SK-N-MC (cell line): ENCODE measurements around the gene FCRL6.

Source experiments
- DNase-seq: peaks from one replicate; pipeline ENCODE4 v3.0.0-alpha.2; 2011; ENCODE audit warnings: low read depth, low spot score
- H3K27ac ChIP-seq: fragments of 200-600 bp; sonication (generic); 2 replicates; pipeline ENCODE4 v1.5.1; 2016; ENCODE audit warnings: mixed run types
- H3K36me3 ChIP-seq: fragments of 200-600 bp; sonication (generic); 2 replicates; pipeline ENCODE4 v1.6.1; 2017; ENCODE audit warnings: antibody characterized with exemption, low read length, mixed read lengths; ENCODE audit not compliant: insufficient read depth
- H3K4me3 ChIP-seq: fragments of 200-600 bp; sonication (generic); 2 replicates; pipeline ENCODE4 v1.5.1; 2016
- H3K9ac ChIP-seq: fragments of 200-600 bp; sonication (generic); 2 replicates; pipeline ENCODE4 v1.8.0; 2017; ENCODE audit warnings: mixed run types, mixed read lengths; ENCODE audit not compliant: insufficient read length
- H3K9me3 ChIP-seq: fragments of 200-600 bp; sonication (generic); 2 replicates; pipeline ENCODE4 v1.6.1; 2017; ENCODE audit warnings: low read depth, mild to moderate bottlenecking, antibody characterized with exemption, low read length, moderate library complexity, mixed read lengths
- EZH2 ChIP-seq: fragments of 200-600 bp; sonication (generic); IDR thresholded peaks from one replicate; pipeline ENCODE4 v1.6.1; 2017; ENCODE audit warnings: antibody characterized with exemption
- FOXP2 ChIP-seq: optimal IDR thresholded peaks from 2 replicates; pipeline ENCODE3; 2011; ENCODE audit warnings: mild to moderate bottlenecking, moderate library complexity; ENCODE audit not compliant: insufficient read depth; ENCODE audit errors: extremely low read length, control extremely low read depth
- POLR2AphosphoS5 ChIP-seq: IDR thresholded peaks from 2 replicates; pipeline ENCODE4 v1.6.1; 2012; ENCODE audit warnings: mild to moderate bottlenecking, low read depth, low read length, borderline replicate concordance

The FCRL6 gene

DNA sequence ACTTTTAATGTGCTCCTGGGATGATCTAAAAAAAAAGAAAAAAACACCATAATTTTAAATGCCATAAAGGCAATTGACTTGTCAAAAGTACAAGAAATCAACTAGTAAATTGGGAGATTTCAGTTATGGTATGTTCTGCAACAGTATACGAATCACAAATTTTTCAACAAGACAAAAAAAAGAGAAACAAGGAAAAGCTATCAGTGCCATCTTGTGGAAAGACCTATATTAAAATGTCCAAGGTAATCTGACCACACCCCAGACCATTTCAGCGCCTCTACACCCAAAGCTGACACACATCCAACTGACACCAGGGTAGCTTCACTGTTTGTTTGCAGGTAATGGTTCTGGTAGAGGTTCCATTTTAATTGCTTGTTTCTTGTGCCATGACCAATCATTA lies 26.4 kb upstream of the FCRL6 start:
- no peak overlapping the region for H3K27ac ChIP-seq
- TF ChIP-seq EZH2 (no peak), POLR2AphosphoS5 (no peak), FOXP2 (no peak)
- no peaks in the 10 kb centered on the region for H3K9me3 ChIP-seq
- no peak overlapping the region for H3K4me3 ChIP-seq
- no peaks in the 10 kb centered on the region for H3K36me3 ChIP-seq
- no peak for DNase-seq
- no peak overlapping the region for H3K9ac ChIP-seq

DNA sequence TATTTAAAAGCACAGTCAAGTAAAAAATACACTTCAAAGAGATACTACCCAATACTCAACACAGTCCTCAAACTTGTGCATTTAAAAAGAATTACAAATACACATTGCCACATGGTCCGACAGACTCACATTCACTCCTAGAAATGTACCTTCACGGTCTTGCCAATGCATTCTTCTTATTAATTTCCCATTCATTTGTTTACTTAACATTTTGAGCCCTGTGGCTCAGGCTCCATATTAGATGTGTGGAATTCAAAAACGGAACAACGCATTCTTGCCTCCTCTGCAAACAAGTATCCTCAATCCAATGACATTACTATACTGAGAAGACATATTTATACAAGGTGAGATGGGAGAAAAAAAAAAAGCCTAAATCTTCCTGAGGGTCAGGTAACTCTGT lies 23.9 kb upstream of the FCRL6 start:
- TF ChIP-seq FOXP2, result no peak
- no peak for TF ChIP-seq POLR2AphosphoS5
- no peak for TF ChIP-seq EZH2
- Histone ChIP-seq H3K36me3 (no peaks in the 10 kb centered on the region), H3K9ac (no peak overlapping the region), H3K9me3 (no peaks in the 10 kb centered on the region), H3K4me3 (no peak overlapping the region), H3K27ac (no peak overlapping the region)
- no peak for DNase-seq

DNA sequence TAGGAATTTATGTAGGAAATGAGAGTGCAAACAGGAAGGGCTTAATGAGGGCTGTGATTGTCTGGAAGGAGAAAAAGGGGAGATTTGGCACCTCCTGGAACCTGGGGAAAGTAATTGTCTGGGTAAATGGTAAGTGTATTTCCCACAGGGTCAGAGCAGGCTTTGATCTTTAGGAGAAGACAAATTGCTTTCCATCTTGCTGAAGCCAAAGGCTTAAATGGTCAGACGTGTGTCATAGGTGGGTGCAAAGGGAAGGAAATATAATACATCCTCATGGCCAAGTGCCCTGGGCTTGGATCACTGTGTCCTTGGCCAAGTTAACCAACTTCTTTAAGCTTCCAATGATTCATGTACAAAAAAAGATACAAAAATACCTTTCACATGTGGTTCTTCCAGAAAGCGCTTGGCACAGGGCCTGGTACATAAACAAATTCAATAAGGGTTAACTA lies 22.7 kb upstream of the FCRL6 start:
- Histone ChIP-seq H3K27ac (no peak overlapping the region), H3K4me3 (no peak overlapping the region), H3K9me3 (no peaks in the 10 kb centered on the region), H3K9ac (peak overlapping the region; percentile 37), H3K36me3 (no peaks in the 10 kb centered on the region)
- TF ChIP-seq EZH2, result no peak
- no peak for TF ChIP-seq POLR2AphosphoS5
- no peak for TF ChIP-seq FOXP2
- DNase-seq, result no peak

DNA sequence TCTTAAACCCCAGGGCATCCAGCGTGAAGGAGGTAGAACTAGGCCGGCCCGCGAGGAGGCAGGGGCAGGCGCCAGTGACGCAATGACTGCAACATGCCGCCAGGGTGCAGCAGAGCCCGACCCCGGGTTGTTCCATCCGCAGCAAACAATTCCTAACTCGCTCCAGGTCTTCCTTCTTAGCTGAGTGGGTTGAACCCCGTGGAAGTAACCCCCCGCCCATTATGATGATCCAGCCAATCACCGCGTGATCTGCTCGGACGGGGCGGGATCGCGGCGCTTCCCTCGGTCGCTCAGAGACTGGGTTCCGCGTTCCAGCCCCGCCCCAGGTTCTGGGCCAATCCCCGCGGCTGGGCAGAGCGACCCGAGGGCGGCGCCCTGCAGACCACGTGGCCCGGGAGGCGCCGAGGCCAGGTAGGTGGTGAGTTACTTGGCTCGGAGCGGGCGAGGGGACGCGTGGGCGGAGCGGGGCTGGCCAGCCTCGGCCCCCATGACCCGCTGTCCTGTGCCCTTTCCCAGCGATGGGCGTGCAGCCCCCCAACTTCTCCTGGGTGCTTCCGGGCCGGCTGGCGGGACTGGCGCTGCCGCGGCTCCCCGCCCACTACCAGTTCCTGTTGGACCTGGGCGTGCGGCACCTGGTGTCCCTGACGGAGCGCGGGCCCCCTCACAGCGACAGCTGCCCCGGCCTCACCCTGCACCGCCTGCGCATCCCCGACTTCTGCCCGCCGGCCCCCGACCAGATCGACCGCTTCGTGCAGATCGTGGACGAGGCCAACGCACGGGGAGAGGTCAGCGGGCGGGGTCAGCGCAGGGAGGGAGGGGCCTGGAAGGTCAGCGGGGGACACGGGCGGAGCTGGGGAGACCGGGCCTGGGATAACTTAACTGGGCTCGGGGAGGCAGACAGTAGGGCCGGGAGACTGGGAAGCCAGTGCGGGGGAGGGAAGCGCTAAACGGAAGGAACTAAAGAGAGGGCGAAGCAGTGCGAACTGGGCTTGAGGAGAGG lies 21.3 kb upstream of the FCRL6 start, which contains the start of gene DUSP23:
Gene DUSP23 (plus strand): TSS at position 380 of the 1,000 bp plus-strand sequence. CDS start 139 bp downstream, at position 519.
- Histone ChIP-seq H3K27ac (no peak within 1 kb of the TSS), H3K9me3 (no peaks in the 10 kb centered on the region), H3K36me3 (no peaks in the 10 kb centered on the region), H3K9ac (peak within 1 kb of the TSS; percentile 47), H3K4me3 (peak within 1 kb of the TSS; percentile 82)
- peak; percentile 77 for DNase-seq
- no peak for TF ChIP-seq EZH2
- TF ChIP-seq FOXP2, result no peak
- no peak; the same call in 1 of the 2 replicates for TF ChIP-seq POLR2AphosphoS5

DNA sequence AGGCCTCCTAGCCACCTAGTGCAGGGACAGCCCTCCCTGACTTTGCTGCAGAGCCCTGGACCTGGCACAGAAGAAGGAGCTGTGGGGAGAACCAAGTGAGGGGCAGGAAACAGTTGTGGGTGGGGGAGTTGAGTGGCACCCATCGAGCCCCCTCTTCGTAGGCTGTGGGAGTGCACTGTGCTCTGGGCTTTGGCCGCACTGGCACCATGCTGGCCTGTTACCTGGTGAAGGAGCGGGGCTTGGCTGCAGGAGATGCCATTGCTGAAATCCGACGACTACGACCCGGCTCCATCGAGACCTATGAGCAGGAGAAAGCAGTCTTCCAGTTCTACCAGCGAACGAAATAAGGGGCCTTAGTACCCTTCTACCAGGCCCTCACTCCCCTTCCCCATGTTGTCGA lies 20.2 kb upstream of the FCRL6 start:
- no peak overlapping the region for H3K27ac ChIP-seq
- H3K9ac ChIP-seq, result no peak overlapping the region
- H3K36me3 ChIP-seq, result no peaks in the 10 kb centered on the region
- no peak for DNase-seq
- H3K4me3 ChIP-seq, result no peak overlapping the region
- TF ChIP-seq POLR2AphosphoS5, result no peak
- no peak for TF ChIP-seq FOXP2
- TF ChIP-seq EZH2, result no peak
- no peaks in the 10 kb centered on the region for H3K9me3 ChIP-seq

DNA sequence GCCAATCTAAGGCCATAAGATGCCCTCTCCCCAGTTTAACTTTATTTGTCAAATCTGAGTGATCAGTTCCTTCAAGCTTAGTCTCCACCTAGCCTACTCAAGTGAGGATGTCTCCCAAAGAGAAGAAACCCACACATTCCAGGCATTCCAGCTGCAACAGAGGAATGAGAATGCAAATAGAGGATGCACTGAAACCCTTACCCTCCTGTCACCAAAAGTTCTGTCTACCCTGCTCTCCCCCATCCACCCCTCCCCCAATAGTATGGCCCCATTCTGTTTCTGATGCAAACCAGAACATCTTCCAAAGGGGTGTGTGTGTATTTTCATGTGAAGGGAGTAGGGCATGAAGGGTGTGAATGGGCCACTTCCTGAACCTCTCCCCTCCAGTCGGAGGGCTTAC lies 18.4 kb upstream of the FCRL6 start:
- TF ChIP-seq POLR2AphosphoS5, result no peak
- no peak for TF ChIP-seq FOXP2
- no peak for TF ChIP-seq EZH2
- Histone ChIP-seq H3K9me3 (no peaks in the 10 kb centered on the region), H3K27ac (no peak overlapping the region), H3K9ac (no peak overlapping the region), H3K4me3 (no peak overlapping the region), H3K36me3 (no peaks in the 10 kb centered on the region)
- no peak for DNase-seq

DNA sequence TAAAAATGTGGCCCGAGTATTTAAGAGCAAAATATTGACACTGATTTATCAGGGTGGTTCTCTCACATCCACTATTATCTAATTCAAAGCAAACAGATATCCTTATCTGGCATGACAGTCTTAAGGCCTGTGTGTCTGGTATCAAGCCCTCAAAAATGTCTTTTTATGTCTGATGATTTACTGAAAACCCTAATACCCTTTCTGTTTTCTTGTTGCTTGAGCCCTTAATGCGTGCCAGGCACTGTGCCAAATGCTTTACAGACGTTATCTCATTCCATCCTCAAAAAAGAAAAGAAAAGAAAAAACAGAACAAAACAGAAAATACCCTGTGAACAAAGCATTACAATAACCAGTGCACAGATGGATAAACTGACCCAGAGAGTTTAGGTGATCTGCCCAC lies 15.7 kb upstream of the FCRL6 start:
- H3K9ac ChIP-seq, result no peak overlapping the region
- no peaks in the 10 kb centered on the region for H3K36me3 ChIP-seq
- no peak overlapping the region for H3K27ac ChIP-seq
- DNase-seq, result no peak
- TF ChIP-seq POLR2AphosphoS5 (no peak), FOXP2 (no peak), EZH2 (no peak)
- H3K9me3 ChIP-seq, result no peaks in the 10 kb centered on the region
- H3K4me3 ChIP-seq, result no peak overlapping the region

DNA sequence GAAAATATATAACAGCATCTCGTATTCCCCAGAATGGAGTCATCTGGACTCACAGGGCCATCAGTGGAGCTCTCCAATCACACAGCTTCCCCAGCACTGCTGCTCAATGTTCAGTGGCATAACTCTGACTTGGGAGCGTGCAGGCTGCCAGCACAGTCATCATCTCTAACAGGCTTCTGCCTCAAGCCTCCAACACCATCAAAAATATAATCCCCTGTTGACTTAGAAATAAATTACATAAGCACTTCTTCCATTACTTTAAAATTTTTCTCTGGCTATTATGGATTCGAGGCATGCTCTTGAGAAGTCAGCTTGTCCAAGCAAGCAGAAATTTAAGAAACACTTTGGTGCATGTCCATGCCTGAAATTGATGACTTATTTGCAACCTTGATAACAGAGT lies 15.2 kb upstream of the FCRL6 start:
- TF ChIP-seq POLR2AphosphoS5 (no peak), FOXP2 (no peak), EZH2 (no peak)
- DNase-seq, result no peak
- Histone ChIP-seq H3K9ac (no peak overlapping the region), H3K4me3 (no peak overlapping the region), H3K27ac (no peak overlapping the region), H3K9me3 (no peaks in the 10 kb centered on the region), H3K36me3 (no peaks in the 10 kb centered on the region)
